H9 (cell line): ENCODE results near the gene WSCD1. TPM values are rescaled to one million over a fixed set of nuclear protein-coding genes. Genes with fewer than 3 reads are reported as not detected.

ENCODE experiments used
- DNase-seq: peaks from one replicate; pipeline ENCODE4 v3.0.0-alpha.2; 2017
- H2AFZ ChIP-seq: one replicate; pipeline ENCODE4 v1.6.1; 2013; ENCODE audit warnings: mild to moderate bottlenecking, low read length, control low read depth, moderate library complexity
- H2AK5ac ChIP-seq: 2 replicates; pipeline ENCODE4 v1.6.1; 2013; ENCODE audit warnings: low read length, control low read depth, mixed read lengths; ENCODE audit not compliant: insufficient read length
- H2BK120ac ChIP-seq: one replicate; pipeline ENCODE4 v1.6.1; 2013; ENCODE audit warnings: low read depth, mild to moderate bottlenecking, low read length, control low read depth, inconsistent platforms; ENCODE audit not compliant: poor library complexity, severe bottlenecking
- H2BK12ac ChIP-seq: 2 replicates; pipeline ENCODE4 v1.6.1; 2013; ENCODE audit warnings: low read length, control low read depth, mixed read lengths, low read depth; ENCODE audit not compliant: insufficient read length
- H2BK15ac ChIP-seq: 2 replicates; pipeline ENCODE4 v1.6.1; 2013; ENCODE audit warnings: low read depth, low read length, control low read depth
- H2BK20ac ChIP-seq: one replicate; pipeline ENCODE4 v1.6.1; 2013; ENCODE audit warnings: low read depth, mild to moderate bottlenecking, low read length, control low read depth, inconsistent platforms; ENCODE audit not compliant: poor library complexity, severe bottlenecking
- H2BK5ac ChIP-seq: 2 replicates; pipeline ENCODE4 v1.6.1; 2013; ENCODE audit warnings: low read length, control low read depth, mixed read lengths; ENCODE audit not compliant: insufficient read length
- H3K14ac ChIP-seq: 2 replicates; pipeline ENCODE4 v1.6.1; 2013; ENCODE audit warnings: low read length, control low read depth; ENCODE audit not compliant: insufficient read depth
- H3K18ac ChIP-seq: 2 replicates; pipeline ENCODE4 v1.6.1; 2013; ENCODE audit warnings: low read depth, mild to moderate bottlenecking, mixed read lengths, low read length, control low read depth; ENCODE audit not compliant: insufficient read length
- H3K23ac ChIP-seq: 2 replicates; pipeline ENCODE4 v1.6.1; 2013; ENCODE audit warnings: low read length, control low read depth, mixed read lengths, low read depth; ENCODE audit not compliant: insufficient read length
- H3K23me2 ChIP-seq: 2 replicates; pipeline ENCODE4 v1.6.1; 2013; ENCODE audit warnings: low read depth, mild to moderate bottlenecking, mixed read lengths, low read length, control low read depth; ENCODE audit not compliant: insufficient read length, poor library complexity, severe bottlenecking
- H3K27ac ChIP-seq: 2 replicates; pipeline ENCODE4 v1.5.1; 2013; ENCODE audit warnings: low read length, control low read depth, mixed read lengths, low read depth; ENCODE audit not compliant: insufficient read length
- H3K27me3 ChIP-seq: 2 replicates; pipeline ENCODE4 v1.6.1; 2013; ENCODE audit warnings: low read length, control low read depth, inconsistent platforms; ENCODE audit not compliant: insufficient read depth
- H3K4ac ChIP-seq: 2 replicates; pipeline ENCODE4 v1.6.1; 2013; ENCODE audit warnings: low read depth, mild to moderate bottlenecking, control low read depth, inconsistent platforms, low read length, moderate library complexity
- H3K4me1 ChIP-seq: 2 replicates; pipeline ENCODE4 v1.6.1; 2013; ENCODE audit warnings: low read length, control low read depth, inconsistent platforms; ENCODE audit not compliant: insufficient read depth
- H3K4me2 ChIP-seq: 2 replicates; pipeline ENCODE4 v1.6.1; 2013; ENCODE audit warnings: low read length, control low read depth, mixed read lengths; ENCODE audit not compliant: insufficient read length, insufficient read depth
- H3K56ac ChIP-seq: 2 replicates; pipeline ENCODE4 v1.6.1; 2013; ENCODE audit warnings: low read depth, mild to moderate bottlenecking, mixed read lengths, low read length, control low read depth; ENCODE audit not compliant: insufficient read length
- H3K79me1 ChIP-seq: 2 replicates; pipeline ENCODE4 v1.6.1; 2013; ENCODE audit warnings: low read depth, mild to moderate bottlenecking, moderate library complexity, low read length, control low read depth, inconsistent platforms; ENCODE audit not compliant: insufficient read depth, poor library complexity, severe bottlenecking
- H3K79me2 ChIP-seq: 2 replicates; pipeline ENCODE4 v1.6.1; 2013; ENCODE audit warnings: low read length, control low read depth, inconsistent platforms; ENCODE audit not compliant: insufficient read depth
- H3K9ac ChIP-seq: 2 replicates; pipeline ENCODE4 v1.6.1; 2013; ENCODE audit warnings: low read length, control low read depth, mixed read lengths; ENCODE audit not compliant: insufficient read length; ENCODE audit errors: extremely low read depth
- H3K9me3 ChIP-seq: one replicate; pipeline ENCODE4 v1.6.1; 2013; ENCODE audit warnings: low read depth, low read length, inconsistent platforms; ENCODE audit not compliant: control insufficient read depth
- H3T11ph ChIP-seq: one replicate; pipeline ENCODE4 v1.6.1; 2013; ENCODE audit warnings: mild to moderate bottlenecking, low read length, control low read depth, inconsistent platforms
- H4K20me1 ChIP-seq: one replicate; pipeline ENCODE4 v1.6.1; 2013; ENCODE audit not compliant: control insufficient read depth, insufficient read length, insufficient read depth
- H4K5ac ChIP-seq: 2 replicates; pipeline ENCODE4 v1.6.1; 2013; ENCODE audit warnings: low read depth, mild to moderate bottlenecking, mixed read lengths, low read length, control low read depth; ENCODE audit not compliant: insufficient read length
- H4K8ac ChIP-seq: replicated peaks from 2 replicates; pipeline ENCODE4 v1.6.1; 2013; ENCODE audit warnings: low read length, control low read depth, mixed read lengths, low read depth; ENCODE audit not compliant: insufficient read length
- H4K91ac ChIP-seq: 2 replicates; pipeline ENCODE4 v1.6.1; 2013; ENCODE audit warnings: low read depth, mild to moderate bottlenecking, moderate library complexity, mixed read lengths, low read length, control low read depth; ENCODE audit not compliant: insufficient read length
- H3K27ac Mint-ChIP-seq, 3 experiments: 2 replicates in 2 of 3; 3 replicates in 1 of 3; pipeline ENCODE4 v1.8.0; 2020 to 2021; ENCODE audit warnings: mixed read lengths in 3 of 3, mild to moderate bottlenecking in 1 of 3, moderate library complexity in 1 of 3
- H3K27me3 Mint-ChIP-seq: 2 replicates; pipeline ENCODE4 v1.8.0; 2021; ENCODE audit warnings: low read depth, mild to moderate bottlenecking, moderate library complexity, mixed read lengths
- H3K36me3 Mint-ChIP-seq, 3 experiments: 2 replicates in 2 of 3; 3 replicates in 1 of 3; pipeline ENCODE4 v1.8.0; 2020 to 2021; ENCODE audit warnings: low read depth in 3 of 3, mixed read lengths in 3 of 3; ENCODE audit not compliant: insufficient read depth in 1 of 3
- H3K4me1 Mint-ChIP-seq, 2 experiments: 2 replicates each; pipeline ENCODE4 v1.8.0; 2020; ENCODE audit warnings: mixed read lengths in 2 of 2
- H3K4me3 Mint-ChIP-seq, 2 experiments: 2 replicates in 1 of 2; 3 replicates in 1 of 2; pipeline ENCODE4 v1.8.0; 2020 to 2021; ENCODE audit warnings: mild to moderate bottlenecking in 2 of 2, mixed read lengths in 2 of 2, moderate library complexity in 1 of 2
- H3K9me3 Mint-ChIP-seq, 2 experiments: 2 replicates in 1 of 2; 3 replicates in 1 of 2; pipeline ENCODE4 v1.8.0; 2020; ENCODE audit warnings: mild to moderate bottlenecking in 2 of 2, mixed read lengths in 2 of 2, moderate library complexity in 1 of 2
- CTCF ChIP-seq: fragments of 200-600 bp; sonication (generic); conservative IDR thresholded peaks from 3 replicates; pipeline ENCODE4 v1.8.0; 2021; ENCODE audit warnings: antibody characterized with exemption, mild to moderate bottlenecking
- WGBS: extraction: QIAGEN DNeasy Blood & Tissue Kit; methylation state at CpG from one replicate; pipeline ENCODE4 v1.1.7; 2013; ENCODE audit warnings: missing lambda C conversion rate, low lambda C conversion rate, mixed read lengths; ENCODE audit not compliant: insufficient read length; ENCODE audit errors: extremely low coverage; 5-methylcytosine and 5-hydroxymethylcytosine counted together
- total RNA-seq: library from RNA; stranded (reverse); gene quantifications from 2 replicates; pipeline ENCODE4 v1.2.1, GENCODE V29; 2021

The WSCD1 gene
- total RNA-seq, 1 experiment from 2014 or later: 33.6 TPM

GRCh38 chr17:6126768-6127167, 56.6 kb downstream of the WSCD1 start:
- Mint-ChIP-seq H3K36me3 (peaks cover 14 to 29% (median 17%) of the 10 kb centered on the region in 3 experiments), H3K9me3 (peaks cover 12% of the 10 kb centered on the region in 2 experiments; a peak in 4 of 5 replicates), H3K27me3 (no peaks in the 10 kb centered on the region; the same call in none of the 2 replicates), H3K27ac (no peak overlapping the region), H3K4me3 (no peak overlapping the region), H3K4me1 (no peaks in the 10 kb centered on the region)
- no peak overlapping the region for H3K23ac ChIP-seq
- no CpG with 5 or more reads among the region's 1 CpG for WGBS
- H2BK12ac ChIP-seq: no peak overlapping the region
- no peaks in the 10 kb centered on the region for H3K27me3 ChIP-seq
- H2AK5ac ChIP-seq: no peak overlapping the region
- no peak overlapping the region for H2BK15ac ChIP-seq
- H3K4me1 ChIP-seq: no peaks in the 10 kb centered on the region
- no peak overlapping the region for H3K18ac ChIP-seq
- H3K79me2 ChIP-seq: no peaks in the 10 kb centered on the region
- no peak overlapping the region for H3T11ph ChIP-seq
- no peak for TF ChIP-seq CTCF
- no peak overlapping the region for H2BK5ac ChIP-seq
- no peaks in the 10 kb centered on the region for H3K79me1 ChIP-seq
- H4K8ac ChIP-seq: no peak overlapping the region
- H3K9ac ChIP-seq: no peak overlapping the region
- H3K14ac ChIP-seq: no peak overlapping the region
- H3K23me2 ChIP-seq: no peaks in the 10 kb centered on the region
- no peak overlapping the region for H3K27ac ChIP-seq
- no peak overlapping the region for H3K56ac ChIP-seq
- H3K4me2 ChIP-seq: no peak overlapping the region
- no peaks in the 10 kb centered on the region for H3K9me3 ChIP-seq
- H3K4ac ChIP-seq: no peak overlapping the region
- DNase-seq: no peak
- no peak overlapping the region for H4K91ac ChIP-seq
- no peaks in the 10 kb centered on the region for H4K20me1 ChIP-seq
- H4K5ac ChIP-seq: no peak overlapping the region
- no peak overlapping the region for H2AFZ ChIP-seq
- H2BK20ac ChIP-seq: no peak overlapping the region
- H2BK120ac ChIP-seq: no peak overlapping the region
